Suprapubic skin (tissue), 4 donors: ENCODE data around the gene MYO16.

ENCODE experiments used
- CTCF ChIP-seq, 2 donors: fragments of 200-600 bp in 1 of 2; fragments of 450-650 bp in 1 of 2; sonication (generic) in 1 of 2; IDR thresholded peaks; one replicate each; pipeline ENCODE4 v1.5.1; 2016 to 2019; ENCODE audit warnings: antibody characterized with exemption in 2 of 2, mild to moderate bottlenecking in 1 of 2, moderate library complexity in 1 of 2
- POLR2A ChIP-seq, 2 donors: fragments of 450-650 bp; IDR thresholded peaks; one replicate each; pipeline ENCODE4 v1.6.1; 2017; ENCODE audit warnings: antibody characterized with exemption in 2 of 2, mild to moderate bottlenecking in 2 of 2, moderate library complexity in 2 of 2
- POLR2AphosphoS5 ChIP-seq, 3 donors: sonication (generic); formaldehyde crosslinking; IDR thresholded peaks; one replicate each; pipeline ENCODE4 v1.6.1; 2017; ENCODE audit warnings: antibody characterized with exemption in 3 of 3

GRCh38 chr13:109144693-109145437 lies 515.5 kb downstream of the MYO16 start:
- no peak for TF ChIP-seq POLR2AphosphoS5 (IDR thresholded peaks at IDR 0.05)
- no peak for TF ChIP-seq POLR2A (IDR thresholded peaks at IDR 0.05)
- TF ChIP-seq CTCF (IDR thresholded peaks at IDR 0.05), result no peak
